ENCODE results near the gene CRADD. TPM values are rescaled to one million over a fixed set of nuclear protein-coding genes. Genes with fewer than 3 reads are reported as not detected.

Gene CRADD
- polyA plus RNA-seq, 3 donors from 2014 or later = 24.2 to 30.1 (median 25.8) TPM

GRCh38 chr12:93738199-93739058, 61.3 kb downstream of the CRADD start:
- H3K36me3 Mint-ChIP-seq = peaks cover 0 to 7% (median 0%) of the 10 kb centered on the region in 3 donors
- peaks cover 30 to 32% of the 10 kb centered on the region in 2 donors for H3K4me1 Mint-ChIP-seq
- peaks cover 0 to 2% (median 2%) of the 10 kb centered on the region in 3 donors for H3K27me3 Mint-ChIP-seq (ENCODE audit: low read depth in 3 of 3)
- H3K4me3 Mint-ChIP-seq = peak overlapping the region in 3 of 5 donors; percentile 2 to 61 (median 43)
- peak overlapping the region in 5 of 6 donors; percentile 9 to 85 (median 66) for H3K27ac Mint-ChIP-seq
- no peaks in the 10 kb centered on the region for H3K9me3 Mint-ChIP-seq
- no peak for DNase-seq

GRCh38 chr12:93740751-93741150, 63.6 kb downstream of the CRADD start:
- no peaks in the 10 kb centered on the region for H3K9me3 Mint-ChIP-seq
- peak overlapping the region; percentile 92 to 99 (median 96) for H3K4me3 Mint-ChIP-seq
- H3K27me3 Mint-ChIP-seq (ENCODE audit: low read depth in 3 of 3) = peaks cover 0 to 2% (median 0%) of the 10 kb centered on the region in 3 donors
- no peaks in the 10 kb centered on the region for H3K36me3 Mint-ChIP-seq
- H3K4me1 Mint-ChIP-seq = peaks cover 31 to 38% of the 10 kb centered on the region in 2 donors
- peak overlapping the region; percentile 88 to 98 (median 96) for H3K27ac Mint-ChIP-seq
- peak in 1 of 3 donors; percentile 29 for DNase-seq

- Mint-ChIP-seq H3K9me3 (no peaks in the 10 kb centered on the region), H3K4me3 (peak overlapping the region; percentile 92 to 99 (median 96)), H3K27ac (peak overlapping the region; percentile 88 to 98 (median 96)), H3K27me3 (ENCODE audit: low read depth in 3 of 3) (peaks cover 0 to 2% (median 0%) of the 10 kb centered on the region in 3 donors), H3K4me1 (peaks cover 31 to 38% of the 10 kb centered on the region in 2 donors), H3K36me3 (no peaks in the 10 kb centered on the region)
- DNase-seq = peak in 1 of 3 donors; percentile 4
These were observed 64.5 kb downstream of the CRADD start for GRCh38 chr12:93741659-93742109.

- no peaks in the 10 kb centered on the region for H3K9me3 Mint-ChIP-seq
- peaks cover 31 to 38% of the 10 kb centered on the region in 2 donors for H3K4me1 Mint-ChIP-seq
- no peaks in the 10 kb centered on the region for H3K36me3 Mint-ChIP-seq
- peak; percentile 56 to 67 (median 59) for DNase-seq
- peaks cover 0 to 2% (median 0%) of the 10 kb centered on the region in 3 donors for H3K27me3 Mint-ChIP-seq (ENCODE audit: low read depth in 3 of 3)
- peak overlapping the region; percentile 88 to 98 (median 96) for H3K27ac Mint-ChIP-seq
- H3K4me3 Mint-ChIP-seq = peak overlapping the region; percentile 92 to 99 (median 96)
These were observed 65.1 kb downstream of the CRADD start for GRCh38 chr12:93742110-93742934.

- peaks cover 26 to 37% of the 10 kb centered on the region in 2 donors for H3K4me1 Mint-ChIP-seq
- no peaks in the 10 kb centered on the region for H3K36me3 Mint-ChIP-seq
- peak overlapping the region; percentile 39 to 96 (median 90) for H3K27ac Mint-ChIP-seq
- H3K9me3 Mint-ChIP-seq = no peaks in the 10 kb centered on the region
- H3K4me3 Mint-ChIP-seq = peak overlapping the region; percentile 92 to 99 (median 96)
- no peak for DNase-seq
- H3K27me3 Mint-ChIP-seq (ENCODE audit: low read depth in 3 of 3) = peaks cover 0 to 2% (median 0%) of the 10 kb centered on the region in 3 donors
These were observed 66.2 kb downstream of the CRADD start for GRCh38 chr12:93743229-93743998.

GRCh38 chr12:93743999-93744689, 67.0 kb downstream of the CRADD start:
- Mint-ChIP-seq H3K36me3 (no peaks in the 10 kb centered on the region), H3K9me3 (no peaks in the 10 kb centered on the region), H3K27me3 (ENCODE audit: low read depth in 3 of 3) (peaks cover 0 to 2% (median 0%) of the 10 kb centered on the region in 3 donors), H3K4me3 (peak overlapping the region in 3 of 5 donors; percentile 7 to 92 (median 21)), H3K27ac (peak overlapping the region in 3 of 6 donors; percentile 50 to 88 (median 68)), H3K4me1 (peaks cover 27 to 33% of the 10 kb centered on the region in 2 donors)
- no peak for DNase-seq

- no peak for DNase-seq
- Mint-ChIP-seq H3K27ac (no peak overlapping the region), H3K27me3 (ENCODE audit: low read depth in 3 of 3) (peaks cover 0 to 2% (median 0%) of the 10 kb centered on the region in 3 donors), H3K36me3 (no peaks in the 10 kb centered on the region), H3K4me3 (no peak overlapping the region), H3K9me3 (no peaks in the 10 kb centered on the region), H3K4me1 (peaks cover 26 to 33% of the 10 kb centered on the region in 2 donors)
These were observed 68.1 kb downstream of the CRADD start for GRCh38 chr12:93745286-93745685.

- no peak overlapping the region for H3K4me3 Mint-ChIP-seq
- DNase-seq = no peak
- peaks cover 0 to 2% (median 0%) of the 10 kb centered on the region in 3 donors for H3K27me3 Mint-ChIP-seq (ENCODE audit: low read depth in 3 of 3)
- H3K9me3 Mint-ChIP-seq = no peaks in the 10 kb centered on the region
- H3K36me3 Mint-ChIP-seq = no peaks in the 10 kb centered on the region
- no peak overlapping the region for H3K27ac Mint-ChIP-seq
- H3K4me1 Mint-ChIP-seq = peaks cover 16 to 28% of the 10 kb centered on the region in 2 donors
These were observed 69.5 kb downstream of the CRADD start for GRCh38 chr12:93746572-93747168.

- no peak overlapping the region for H3K27ac Mint-ChIP-seq
- peaks cover 7 to 8% of the 10 kb centered on the region in 2 donors for H3K4me1 Mint-ChIP-seq
- peaks cover 4 to 5% (median 4%) of the 10 kb centered on the region in 3 donors for H3K36me3 Mint-ChIP-seq
- H3K4me3 Mint-ChIP-seq = no peak overlapping the region
- no peaks in the 10 kb centered on the region for H3K27me3 Mint-ChIP-seq (ENCODE audit: low read depth in 3 of 3)
- no peak for DNase-seq
- peaks cover 0 to 5% (median 0%) of the 10 kb centered on the region in 6 donors for H3K9me3 Mint-ChIP-seq
These were observed 71.7 kb downstream of the CRADD start for GRCh38 chr12:93748672-93749383.

- Mint-ChIP-seq H3K9me3 (peaks cover 0 to 5% (median 0%) of the 10 kb centered on the region in 6 donors), H3K27ac (peak overlapping the region in 1 of 6 donors; percentile 9), H3K36me3 (peaks cover 5 to 7% (median 7%) of the 10 kb centered on the region in 3 donors), H3K27me3 (ENCODE audit: low read depth in 3 of 3) (no peaks in the 10 kb centered on the region), H3K4me3 (no peak overlapping the region), H3K4me1 (peaks cover 11 to 12% of the 10 kb centered on the region in 2 donors)
- no peak for DNase-seq
These were observed 72.3 kb downstream of the CRADD start for GRCh38 chr12:93749515-93749914.

GRCh38 chr12:93750056-93750455, 72.9 kb downstream of the CRADD start:
- Mint-ChIP-seq H3K36me3 (peaks cover 5 to 10% (median 10%) of the 10 kb centered on the region in 3 donors), H3K27me3 (ENCODE audit: low read depth in 3 of 3) (no peaks in the 10 kb centered on the region), H3K27ac (no peak overlapping the region), H3K4me1 (peaks cover 13 to 14% of the 10 kb centered on the region in 2 donors), H3K9me3 (peaks cover 0 to 5% (median 0%) of the 10 kb centered on the region in 6 donors), H3K4me3 (no peak overlapping the region)
- DNase-seq = no peak
